Eye (tissue), 1 donor: ENCODE measurements around the gene NUP107.
A peak's percentile ranks its signal among the peaks of the same experiment; 100 is the strongest.
"Not testable (repeated sequence)": the region's sequence is repeated elsewhere in the genome, so short reads cannot be mapped to it uniquely, and the experiment has no call there.

Experiments used
- DNase-seq: peaks from one replicate; pipeline ENCODE4 v3.0.0-alpha.2; 2015

Gene NUP107

DNA sequence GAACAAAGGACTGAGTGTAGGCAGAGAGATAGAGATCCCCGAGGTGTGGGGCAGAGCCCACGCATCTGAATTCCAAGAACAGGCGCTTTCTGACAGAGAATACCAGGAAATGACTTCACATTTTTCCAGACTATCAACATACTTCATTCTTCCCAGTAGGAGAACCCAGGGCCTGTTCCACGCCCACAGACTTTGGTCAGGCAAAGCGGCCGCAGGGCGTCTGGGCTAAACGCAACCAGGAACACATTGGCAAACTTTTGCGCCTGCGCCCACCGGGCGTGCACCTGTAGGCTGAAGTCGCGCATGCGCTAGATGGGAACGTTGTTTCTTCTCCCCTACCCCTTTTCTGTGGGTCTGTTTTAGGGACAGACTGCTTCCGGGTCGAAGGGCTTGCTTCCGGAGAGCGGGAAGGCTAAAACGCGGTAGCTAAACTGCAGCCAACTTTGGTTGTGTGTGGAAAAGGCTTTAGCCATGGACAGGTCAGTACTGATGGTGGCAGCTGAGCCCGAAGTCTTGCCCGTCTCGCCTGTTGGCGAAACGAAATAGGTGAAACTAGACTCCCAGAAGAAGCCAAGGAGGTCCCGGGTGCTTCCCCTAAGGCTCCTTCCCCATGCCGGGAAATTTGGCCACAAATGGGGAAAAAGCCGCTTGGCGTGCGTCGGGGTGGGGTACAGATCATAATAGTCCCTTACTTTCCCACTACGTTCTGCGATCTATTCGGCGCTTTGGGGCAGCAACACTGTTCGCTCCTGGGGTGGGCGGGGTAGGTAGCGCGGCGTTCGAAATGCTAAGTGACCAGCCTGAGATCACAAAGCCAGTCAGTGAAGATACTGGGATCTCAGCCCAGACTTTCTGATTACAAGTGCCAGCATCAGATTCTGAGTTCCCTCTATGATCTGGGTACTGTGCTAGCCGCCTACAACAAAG is at the start of gene NUP107:
TSS of gene NUP107 (plus strand) at position 384 of the 927 bp plus-strand sequence. CDS start at position 472, 88 bp downstream.
- peak; percentile 99 for DNase-seq

DNA sequence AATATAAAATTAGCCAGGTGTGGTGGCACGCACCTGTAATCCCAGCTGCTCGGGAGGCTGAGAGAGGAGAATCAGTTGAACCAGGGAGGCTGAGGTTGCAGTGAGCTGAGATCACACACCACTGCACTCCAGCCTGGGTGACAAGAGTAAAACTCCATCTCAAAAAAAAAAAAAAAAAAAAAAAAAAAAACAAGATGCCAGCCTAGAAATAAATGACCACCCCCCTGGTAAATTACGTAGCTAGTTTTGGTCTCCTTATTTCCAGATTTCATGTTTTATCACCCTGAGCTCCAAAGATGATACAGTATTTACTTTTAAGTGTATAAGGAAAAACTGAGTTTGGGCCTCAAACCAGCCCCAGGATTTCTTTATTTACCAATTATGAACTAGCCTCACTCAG is 49.3 kb upstream of the NUP107 start:
- not testable (repeated sequence) for DNase-seq

DNA sequence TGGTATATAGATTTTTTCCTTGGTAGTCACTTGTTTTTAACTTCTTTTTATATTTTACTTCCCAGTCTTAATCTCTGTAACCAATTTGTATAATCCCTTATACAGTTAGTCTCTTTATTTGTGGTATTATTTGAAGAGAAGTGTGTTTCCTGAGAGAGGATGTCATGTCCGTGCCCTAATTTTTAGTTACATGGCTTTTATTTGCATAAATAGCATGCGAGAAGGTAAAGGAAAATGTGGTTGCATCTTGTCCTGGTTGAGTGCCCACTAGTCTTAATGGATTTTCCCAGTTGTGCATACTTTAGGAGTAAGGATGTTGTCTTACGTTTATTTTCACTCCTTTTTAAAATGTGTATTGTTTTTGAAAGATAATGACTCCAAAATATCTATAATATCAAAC is 48.6 kb upstream of the NUP107 start:
- DNase-seq, result no peak

DNA sequence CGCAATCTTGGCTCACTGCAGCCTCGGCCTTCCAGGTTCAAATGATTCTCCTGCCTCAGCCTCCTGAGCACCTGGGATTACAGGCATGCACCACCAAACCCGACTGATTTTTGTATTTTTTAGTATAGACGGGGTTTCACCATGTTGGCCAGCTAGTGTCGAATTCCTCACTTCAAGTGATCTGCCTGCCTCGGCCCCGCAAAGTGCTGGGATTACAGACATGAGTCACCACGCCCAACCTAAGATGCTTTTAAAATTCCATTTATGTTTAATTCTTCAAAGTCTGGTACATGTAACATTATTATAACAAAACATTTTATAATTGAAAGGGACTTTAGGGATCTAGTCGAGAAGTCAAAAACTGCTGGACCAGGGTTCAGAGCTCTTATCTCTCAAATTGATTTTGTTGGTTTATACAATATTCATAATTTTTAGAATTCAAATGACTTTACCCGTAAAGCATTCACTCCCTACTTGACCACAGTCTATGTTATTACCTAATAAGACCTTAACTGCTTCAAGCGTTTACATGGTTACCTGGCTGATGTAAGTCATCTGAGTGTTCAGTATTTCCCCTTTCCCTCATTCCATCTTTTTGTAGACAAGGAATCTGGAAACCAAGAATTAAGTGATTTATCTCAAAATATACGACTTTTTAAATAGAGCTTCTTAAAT is 47.9 kb upstream of the NUP107 start:
- DNase-seq, result no peak

DNA sequence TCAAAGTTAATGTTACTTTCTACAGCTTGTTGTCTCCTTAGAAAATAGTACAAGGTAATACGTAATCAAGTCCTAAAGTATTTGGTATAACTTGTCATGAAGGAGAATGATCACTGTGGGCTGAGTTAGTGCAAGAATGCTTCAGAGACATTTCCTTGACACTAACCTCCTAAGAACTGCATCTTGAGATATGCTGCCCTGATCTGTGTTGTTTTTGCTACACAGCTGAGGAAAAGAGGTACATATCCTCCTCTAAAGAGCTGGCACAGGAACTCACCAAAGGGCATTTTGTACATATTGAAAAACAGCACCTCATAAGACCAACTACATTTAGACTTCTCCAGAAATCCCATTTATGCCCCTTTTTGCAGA is 47.4 kb upstream of the NUP107 start:
- DNase-seq, result no peak

DNA sequence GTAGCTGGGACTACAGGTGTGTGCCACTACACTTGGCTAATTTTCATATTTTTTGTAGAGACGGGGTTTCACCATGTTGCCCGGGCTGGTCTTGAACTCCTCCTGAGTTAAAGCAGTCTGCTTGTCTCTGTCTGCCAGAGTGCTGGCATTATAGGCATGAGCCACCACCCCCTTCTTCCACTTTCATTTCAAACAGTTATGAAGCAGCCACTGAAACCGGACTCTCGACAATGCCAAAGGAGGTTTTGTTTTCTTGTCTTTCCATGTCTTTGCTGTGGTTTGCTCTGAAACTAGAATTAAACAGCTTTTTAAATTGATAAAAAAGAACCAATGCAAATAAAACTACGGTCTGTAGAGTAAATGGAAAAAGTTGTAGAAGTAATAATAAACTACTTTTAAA is 45.6 kb upstream of the NUP107 start:
- no peak for DNase-seq

DNA sequence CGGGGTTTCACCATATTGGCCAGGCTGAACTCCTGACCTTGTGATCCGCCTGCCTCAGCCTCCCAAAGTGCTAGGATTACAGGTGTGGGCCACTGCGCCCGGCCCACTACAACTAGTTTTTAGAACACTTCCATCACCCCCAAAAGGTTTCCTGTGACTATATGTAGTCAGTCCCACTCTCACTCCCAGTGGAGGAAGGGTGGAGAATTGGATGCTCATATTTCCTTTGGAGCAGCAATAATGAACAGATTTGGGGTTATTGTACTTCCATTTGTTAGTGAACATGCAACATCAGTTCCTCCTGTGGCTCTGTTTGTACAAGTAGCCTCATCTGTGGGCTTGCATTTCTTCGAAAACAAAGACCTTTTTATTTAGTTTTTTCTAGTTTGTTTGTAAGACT is 40.3 kb upstream of the NUP107 start:
- no peak for DNase-seq

DNA sequence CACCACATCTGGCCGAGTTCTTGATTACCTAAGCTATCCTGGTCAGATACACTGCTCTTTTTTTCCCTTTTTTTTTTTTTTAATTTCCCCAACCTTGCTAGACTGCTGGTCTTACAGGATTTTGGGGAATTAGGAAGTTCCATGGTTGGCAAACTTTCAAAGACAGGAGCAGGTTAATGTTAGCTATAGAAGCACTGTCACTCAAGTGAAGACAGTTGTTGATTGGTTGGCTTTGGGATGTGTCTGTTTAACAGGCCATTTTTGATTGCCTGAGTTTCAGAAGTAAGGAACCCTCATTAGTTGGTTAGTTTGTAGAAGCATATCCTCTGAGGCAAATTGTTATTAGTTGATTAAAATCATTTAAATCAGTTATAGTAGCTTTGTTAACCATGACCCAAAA is 39.3 kb upstream of the NUP107 start:
- DNase-seq, result no peak

DNA sequence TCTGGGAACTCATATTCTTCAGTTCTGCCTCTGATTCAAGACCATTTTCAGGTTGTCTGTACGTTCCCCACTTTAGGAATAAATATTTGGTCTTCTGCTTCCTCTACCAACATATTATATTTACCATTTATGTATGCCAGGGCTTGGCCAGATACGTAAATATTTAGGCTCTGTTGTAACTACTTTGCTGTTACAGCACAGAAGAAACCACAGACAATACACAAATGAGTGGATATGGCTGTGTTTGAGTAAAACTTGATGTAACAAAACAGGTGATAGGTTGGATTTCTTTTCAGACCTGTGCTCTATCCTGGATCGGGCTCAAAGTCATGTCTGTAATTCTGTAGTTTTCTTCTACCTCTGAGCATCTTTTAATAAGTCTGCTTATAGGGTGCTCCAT is 38.6 kb upstream of the NUP107 start:
- DNase-seq, result no peak

DNA sequence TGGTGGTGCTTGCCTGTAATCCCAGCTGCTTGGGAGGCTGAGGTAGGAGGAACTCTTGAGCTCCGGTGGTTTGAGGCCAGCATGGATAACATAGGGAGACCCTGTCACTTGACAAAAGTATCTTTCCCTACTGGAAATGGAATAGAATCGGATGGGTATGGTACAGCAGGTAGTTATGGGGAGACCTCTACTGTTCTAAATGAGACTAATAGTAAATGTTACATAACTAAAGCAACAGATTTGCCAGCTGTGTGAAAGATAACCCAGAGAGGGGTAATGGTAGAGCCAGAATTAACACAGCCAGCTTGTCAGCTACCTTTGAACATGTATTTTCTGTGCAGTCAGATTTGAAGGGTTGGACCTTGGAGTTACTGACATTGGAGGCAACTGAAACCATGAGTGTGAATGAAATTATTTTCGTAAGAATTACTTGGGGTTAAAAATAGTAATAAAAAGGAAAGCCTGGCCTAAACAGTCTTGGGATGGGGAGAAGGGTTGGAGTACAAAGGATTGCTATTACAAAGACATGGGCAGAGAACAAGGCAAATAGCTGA is 21.7 kb upstream of the NUP107 start:
- no peak for DNase-seq

DNA sequence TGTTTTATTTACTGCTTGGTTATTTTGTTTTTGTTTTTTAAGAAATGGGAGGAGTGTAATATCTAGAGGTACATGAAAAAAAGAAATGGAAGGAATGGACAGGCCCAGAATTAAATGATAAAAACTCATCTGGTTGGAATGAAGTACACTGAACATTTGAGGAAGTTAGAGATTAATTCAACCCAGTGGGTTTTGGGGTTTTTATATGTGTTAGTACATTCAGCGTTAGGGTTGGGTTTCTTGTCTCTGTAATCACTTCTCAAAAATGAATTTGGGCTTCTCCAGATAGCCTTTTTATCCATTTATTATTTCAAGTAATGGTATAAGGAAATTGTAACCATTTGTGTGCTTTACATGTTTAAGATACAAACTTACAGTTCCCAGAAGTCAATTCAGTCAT is 19.5 kb upstream of the NUP107 start:
- no peak for DNase-seq

DNA sequence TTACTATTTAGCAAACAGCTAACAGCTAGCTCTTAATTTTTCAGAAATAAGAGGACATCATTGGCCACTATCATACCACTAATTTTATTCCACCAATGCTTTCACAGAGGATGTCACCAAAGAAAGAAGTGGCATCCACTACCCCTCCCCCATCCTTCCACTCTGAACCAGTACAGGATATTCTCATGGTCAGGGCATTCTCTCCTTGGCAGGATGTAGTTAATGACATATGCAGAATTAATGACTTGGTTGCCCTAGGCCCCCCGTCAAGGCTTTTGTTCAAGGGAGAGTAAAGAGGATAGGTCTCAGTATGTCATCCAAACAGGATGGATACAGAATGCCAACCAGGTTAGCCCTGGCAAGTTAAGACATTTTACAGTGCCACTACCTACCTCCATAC is 18.9 kb upstream of the NUP107 start:
- DNase-seq, result no peak

DNA sequence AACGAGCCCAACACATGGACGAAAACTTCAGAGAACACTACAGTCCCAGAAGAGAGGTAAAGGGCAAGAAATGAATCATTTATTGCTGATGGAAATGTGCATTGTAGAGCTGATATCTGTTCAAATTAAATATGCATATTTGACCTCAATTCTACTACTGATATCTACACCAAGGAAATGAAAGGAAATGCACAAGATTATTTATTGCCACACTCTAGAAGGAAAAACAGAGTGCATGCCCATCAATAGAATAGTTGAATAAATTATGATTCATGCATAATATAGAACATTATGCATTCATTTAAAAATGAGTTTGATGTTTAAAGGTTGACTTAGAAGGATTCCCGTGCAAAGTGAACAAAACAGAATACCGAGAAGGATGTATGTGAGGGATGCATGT is 15.6 kb upstream of the NUP107 start:
- DNase-seq, result no peak

DNA sequence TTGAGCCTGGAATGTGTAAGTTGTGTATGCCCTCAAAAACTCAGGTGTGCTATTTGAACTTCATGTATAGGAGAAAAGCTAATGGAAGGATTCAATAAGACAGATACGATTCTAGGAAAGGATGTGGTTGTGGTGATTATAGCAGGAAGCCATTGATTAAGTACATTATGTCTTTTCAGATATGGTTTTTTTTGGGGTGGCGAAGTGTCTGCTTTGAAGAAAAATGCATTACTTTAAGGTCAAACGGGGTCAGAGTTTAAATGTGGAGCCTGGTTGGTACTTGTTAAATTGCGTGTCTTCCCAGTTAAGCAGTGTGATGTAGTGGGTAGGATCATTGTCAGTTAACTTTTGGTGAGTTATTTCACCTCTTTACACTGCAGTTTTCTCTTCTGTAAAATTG is 13.0 kb upstream of the NUP107 start:
- DNase-seq, result no peak

DNA sequence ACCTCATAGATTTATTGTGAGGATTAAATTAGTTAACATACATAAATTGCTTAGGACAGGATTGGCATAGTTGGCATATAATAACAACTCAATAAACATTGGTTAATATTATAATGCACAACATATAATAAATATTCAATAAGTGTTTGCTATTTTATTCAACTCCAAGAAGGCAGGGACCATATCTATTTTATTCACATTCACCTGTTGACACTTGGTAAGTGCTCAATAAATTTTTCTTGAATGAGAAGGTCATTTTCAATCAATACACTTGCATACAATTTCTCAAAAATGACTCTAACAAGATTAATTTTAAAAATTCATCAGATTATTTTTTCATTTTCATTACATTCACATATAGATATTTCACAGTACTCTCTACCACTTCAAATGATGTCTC is 12.4 kb upstream of the NUP107 start:
- no peak for DNase-seq

DNA sequence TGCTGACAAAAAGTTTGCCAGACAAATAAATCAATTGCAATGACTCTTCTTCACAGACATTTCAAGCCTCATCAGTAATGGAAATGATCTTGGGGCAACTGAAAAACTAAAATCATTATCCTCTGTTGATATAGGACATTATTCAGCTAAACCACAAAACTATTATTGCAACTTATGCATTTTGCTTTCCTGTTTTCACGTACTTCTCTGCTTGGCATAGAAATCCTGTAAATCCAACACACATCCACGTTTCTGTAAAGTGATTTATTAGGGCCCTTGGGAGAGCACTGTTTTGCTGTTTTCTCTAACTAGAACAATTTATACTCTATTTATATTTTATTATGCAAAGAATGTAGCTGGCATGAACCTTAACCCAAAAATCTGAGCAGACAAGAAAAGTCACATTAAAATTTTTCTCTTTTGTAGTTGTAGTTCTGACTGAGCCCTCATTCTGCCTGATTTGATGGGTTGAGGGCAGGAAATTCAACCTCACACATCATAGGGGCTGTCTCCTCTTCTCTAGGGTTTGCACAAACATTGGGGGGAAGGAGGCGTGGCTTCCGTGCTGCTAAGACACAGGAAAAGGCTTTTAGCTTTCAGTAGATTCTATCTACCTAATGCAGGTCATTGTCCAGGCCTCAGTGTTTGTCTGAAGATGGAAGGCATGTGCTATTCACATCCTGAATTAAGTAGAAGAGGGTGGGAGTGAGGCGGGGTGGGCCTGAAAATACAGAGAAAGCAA is 11.5 kb upstream of the NUP107 start:
- no peak for DNase-seq

DNA sequence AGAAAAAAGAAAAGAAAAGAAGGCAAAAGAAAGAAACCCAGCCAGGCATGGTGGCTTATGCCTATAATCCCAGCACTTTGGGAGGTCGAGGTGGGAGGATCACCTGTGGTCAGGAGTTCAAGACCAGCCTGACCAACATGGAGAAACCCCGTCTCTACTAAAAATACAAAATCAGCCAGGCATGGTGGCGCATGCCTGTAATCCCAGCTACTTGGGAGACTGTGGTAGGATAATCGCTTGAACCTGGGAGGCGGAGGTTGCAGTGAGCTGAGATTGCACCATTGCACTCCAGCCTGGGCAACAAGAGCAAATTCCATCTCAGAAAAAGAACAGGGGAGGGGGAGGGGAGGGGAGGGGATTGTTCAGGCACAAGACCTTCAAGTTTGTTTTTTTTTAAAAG is 9.9 kb upstream of the NUP107 start:
- DNase-seq, result not testable (repeated sequence)

DNA sequence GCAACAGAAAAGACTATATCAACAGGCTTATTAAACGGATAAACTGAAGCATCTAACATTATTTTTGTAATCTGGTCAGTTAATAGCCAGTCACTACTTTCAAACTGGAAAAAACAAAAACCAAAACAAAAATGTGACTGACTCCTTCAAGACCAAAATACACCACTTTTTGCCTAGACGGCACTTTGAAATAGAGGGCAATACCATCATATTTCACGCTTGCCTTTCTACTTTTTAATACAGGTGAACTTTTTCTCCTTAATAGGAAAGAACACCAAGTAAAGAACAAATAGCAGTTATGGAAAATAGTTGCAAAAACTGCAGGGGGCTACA is 550 bp upstream of the NUP107 start:
- no peak for DNase-seq

DNA sequence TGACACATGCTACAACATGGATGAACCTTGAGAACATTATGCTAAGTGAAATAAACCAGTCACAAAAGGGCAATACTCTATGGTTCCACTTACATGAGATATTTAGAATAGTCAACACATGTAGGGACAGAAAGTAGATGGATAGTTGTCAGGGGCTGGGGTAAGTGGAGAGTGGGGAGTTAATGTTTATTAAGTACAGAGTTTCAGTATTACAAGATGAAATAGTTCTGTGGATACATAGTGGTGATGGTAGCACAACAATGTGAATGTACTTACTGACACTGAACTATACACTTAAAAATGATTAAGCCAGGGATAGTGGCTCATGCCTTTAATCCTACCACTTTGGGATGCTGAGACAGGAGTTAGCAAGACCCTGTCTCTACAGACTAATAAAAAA is 8.7 kb downstream of the NUP107 start:
- DNase-seq, result no peak

DNA sequence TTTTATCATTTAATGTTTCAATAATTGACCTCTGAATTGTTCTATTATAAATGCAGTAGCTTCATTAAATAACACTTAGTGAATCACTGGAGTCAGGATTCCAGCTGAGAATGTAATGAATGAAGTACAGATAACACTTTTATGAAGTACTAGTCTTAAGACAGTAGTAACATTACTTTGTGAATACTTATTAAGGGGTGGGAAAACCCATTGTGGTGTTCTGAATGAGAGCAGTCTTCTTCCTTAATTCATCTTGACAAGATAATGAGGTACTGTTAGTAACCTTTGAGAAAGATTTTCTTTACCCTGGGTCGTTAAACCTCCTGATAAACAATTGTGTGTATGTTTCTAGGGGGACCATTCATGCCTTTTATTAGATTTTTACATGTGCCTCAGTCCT is 12.7 kb downstream of the NUP107 start:
- DNase-seq, result peak; percentile 25

DNA sequence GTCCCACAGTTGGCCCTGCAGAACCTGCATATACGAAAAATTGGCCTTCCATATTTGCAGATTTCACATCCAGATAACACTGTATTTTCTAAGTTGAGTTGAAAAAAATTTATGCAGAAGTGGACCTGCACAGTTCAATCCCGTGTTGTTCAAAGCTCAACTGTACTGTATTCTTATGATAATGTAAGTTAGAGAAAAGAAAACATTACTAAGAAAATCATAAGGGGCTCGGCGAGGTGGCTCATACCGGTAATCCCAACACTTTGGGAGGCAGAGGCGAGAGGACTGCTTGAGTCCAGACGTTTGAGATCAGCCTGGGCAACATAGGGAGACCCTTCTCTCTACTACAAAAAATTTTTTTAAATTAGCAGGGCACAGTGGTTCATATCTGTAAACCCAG is 41.0 kb downstream of the NUP107 start:
- DNase-seq, result no peak

DNA sequence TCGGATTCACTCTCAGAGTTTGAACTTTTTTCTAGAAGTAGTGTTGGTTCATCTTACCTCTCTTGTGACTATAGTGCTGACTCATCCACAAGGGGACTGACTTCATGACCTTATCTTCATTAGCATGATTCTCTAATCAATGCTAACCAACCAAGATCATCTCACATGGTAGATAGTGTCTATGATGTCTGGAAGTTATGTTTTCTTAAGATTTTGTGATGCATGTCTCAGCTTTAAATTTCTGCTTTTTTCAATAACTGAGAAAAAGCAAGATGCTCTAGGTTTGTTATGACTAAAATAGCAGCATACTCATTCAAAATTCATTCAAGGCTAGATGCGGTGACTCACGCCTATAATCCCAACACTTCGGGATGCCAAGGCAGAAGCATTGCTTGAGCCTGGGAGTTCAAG is 46.9 kb downstream of the NUP107 start:
- DNase-seq, result no peak

DNA sequence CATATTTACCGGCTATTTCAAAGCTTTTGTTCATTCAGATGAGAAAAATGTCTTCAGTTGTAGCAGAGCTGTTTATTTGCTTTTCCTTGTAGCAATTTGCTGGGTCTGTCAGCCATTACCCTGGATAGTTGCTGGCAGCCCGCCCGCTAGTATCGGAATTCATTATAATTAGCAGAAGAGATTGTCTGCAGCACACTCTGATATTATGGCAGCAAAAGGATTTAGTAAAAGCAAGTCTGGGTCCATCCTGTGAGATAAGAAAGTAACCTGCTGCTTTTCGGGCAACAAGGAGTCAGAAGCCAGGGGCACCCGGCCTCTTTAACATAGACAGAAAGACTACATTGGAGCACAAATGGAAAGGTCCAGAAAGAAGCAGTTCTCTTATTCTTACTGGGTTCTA is 53.1 kb downstream of the NUP107 start:
- no peak for DNase-seq

DNA sequence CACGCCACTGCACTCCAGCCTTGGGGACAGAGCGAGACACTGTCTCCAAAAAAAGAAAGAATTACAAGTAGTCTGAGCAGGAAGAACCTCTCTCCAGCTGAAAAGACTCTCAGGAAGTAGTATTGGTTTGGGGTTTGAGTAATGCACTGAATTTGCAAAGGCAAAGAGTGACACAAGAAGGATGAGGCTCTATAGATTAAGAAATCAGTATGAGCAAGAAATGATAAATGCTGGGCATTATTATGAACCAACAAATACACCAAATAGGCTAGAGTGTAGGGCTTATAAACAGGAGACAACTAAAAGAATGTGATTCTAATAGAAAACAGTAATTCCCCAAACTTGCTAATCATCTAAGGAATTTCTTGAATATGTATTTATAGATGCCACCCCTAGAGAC is 56.6 kb downstream of the NUP107 start:
- no peak for DNase-seq
